ENCODE measurements around the gene MRPL36.

DNA sequence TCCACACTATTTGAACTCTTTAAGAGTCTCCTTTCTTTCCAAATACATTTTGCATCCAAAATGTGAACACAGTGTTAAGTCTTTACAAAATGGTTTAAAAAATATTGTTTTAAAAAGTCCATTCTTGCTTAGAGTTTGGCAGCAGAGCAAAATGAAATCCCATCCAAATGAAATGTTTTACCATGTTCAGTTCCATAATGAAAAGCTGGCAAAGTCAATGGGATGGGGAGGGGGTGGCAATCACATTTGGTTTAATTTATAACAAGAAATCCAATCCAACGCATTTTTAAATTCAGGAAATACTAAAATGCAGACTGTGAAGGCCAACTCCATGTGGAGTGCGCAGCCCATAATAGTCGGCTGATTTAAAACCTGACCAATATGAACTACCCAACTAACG, 39.4 kb downstream of the MRPL36 start:
- TF ChIP-seq EZH2 (IDR thresholded peaks at IDR 0.05): no peak
- TF ChIP-seq POLR2AphosphoS5 (IDR thresholded peaks at IDR 0.05; ENCODE audit: borderline replicate concordance, low read depth, low read length): no peak

Data from SK-N-MC (cell line).